ENCODE results near the gene ZNF536. TPM values are rescaled to one million over a fixed set of nuclear protein-coding genes. Genes with fewer than 3 reads are reported as not detected.

ZNF536 gene
- total RNA-seq, 1 experiment from 2014 or later, result 0.35 TPM

GRCh38 chr19:30325676-30326392, 46.4 kb upstream of the ZNF536 start:
- H3K27ac Mint-ChIP-seq, result no peak overlapping the region
- CTCF ChIA-PET, result no interaction called here
- no peak for DNase-seq (ENCODE audit: low spot score)
- TF ChIP-seq SMAD4 (CRISPR knock-in tag; IDR thresholded peaks at IDR 0.05), result no peak
- TF ChIP-seq CTCF (IDR thresholded peaks at IDR 0.05), result no peak
- no peak for TF ChIP-seq ZNF425 (CRISPR knock-in tag; conservative IDR thresholded peaks at IDR 0.05)
- no peak for TF ChIP-seq CBFB (CRISPR knock-in tag; IDR thresholded peaks at IDR 0.05; ENCODE audit: low read depth)
- TF ChIP-seq MLX (CRISPR knock-in tag; IDR thresholded peaks at IDR 0.05), result no peak
- TF ChIP-seq ELF4 (CRISPR knock-in tag; IDR thresholded peaks at IDR 0.05; ENCODE audit: low read depth), result no peak
- no peak for TF ChIP-seq ZNF317 (CRISPR knock-in tag; IDR thresholded peaks at IDR 0.05; ENCODE audit: borderline replicate concordance, low read depth)
- TF ChIP-seq ARID4B (CRISPR knock-in tag; IDR thresholded peaks at IDR 0.05; ENCODE audit: borderline replicate concordance), result no peak
- TF ChIP-seq MAX (CRISPR knock-in tag; IDR thresholded peaks at IDR 0.05), result no peak
- TF ChIP-seq FOXP1 (CRISPR knock-in tag; IDR thresholded peaks at IDR 0.05; ENCODE audit: borderline replicate concordance), result no peak
- no peak for TF ChIP-seq E2F5 (CRISPR knock-in tag; IDR thresholded peaks at IDR 0.05)
- no peak for TF ChIP-seq AR (CRISPR knock-in tag; IDR thresholded peaks at IDR 0.05)
- no peak for TF ChIP-seq AFF4 (CRISPR knock-in tag; IDR thresholded peaks at IDR 0.05; ENCODE audit: borderline replicate concordance)
- no peak for TF ChIP-seq ZBTB43 (CRISPR knock-in tag; IDR thresholded peaks at IDR 0.05)
- no peak for TF ChIP-seq ZNF232 (CRISPR knock-in tag; IDR thresholded peaks at IDR 0.05)
- TF ChIP-seq NR2C2 (CRISPR knock-in tag; IDR thresholded peaks at IDR 0.05), result no peak
- TF ChIP-seq GABPB1 (CRISPR knock-in tag; IDR thresholded peaks at IDR 0.05), result no peak

More at GRCh38 chr19:30325676-30326392, 46.4 kb upstream of the ZNF536 start:
- H3K9me3 Mint-ChIP-seq, result peaks cover 10% of the 10 kb centered on the region
- no peak for ATAC-seq
- H3K36me3 Mint-ChIP-seq, result no peaks in the 10 kb centered on the region
- no peaks in the 10 kb centered on the region for H3K27me3 Mint-ChIP-seq (ENCODE audit: low read depth)
- POLR2A ChIA-PET, result interaction anchor here (0.6 to 1.4 kb wide), 2 partner anchors 28 to 81 kb away, joined by 3 read pairs; no protein-coding TSS in a partner anchor
- peaks cover 3% of the 10 kb centered on the region for H3K4me1 Mint-ChIP-seq
- no peak overlapping the region for H3K4me3 Mint-ChIP-seq
